GM19351 (cell line): ENCODE measurements around the gene ETV6.
"Not testable (repeated sequence)": the region's sequence is repeated elsewhere in the genome, so short reads cannot be mapped to it uniquely, and the experiment has no call there.

Experiments
- ATAC-seq: cut with Tn5 transposase; IDR thresholded peaks from one replicate; pipeline ENCODE4 v1.9.1; 2021; ENCODE audit warnings: mild to moderate bottlenecking, moderate library complexity; ENCODE audit not compliant: unreplicated experiment

The ETV6 gene

GRCh38 chr12:11666131-11667050 is 16.9 kb downstream of the ETV6 start:
- no peak for ATAC-seq

GRCh38 chr12:11667171-11667570 is 17.7 kb downstream of the ETV6 start:
- no peak for ATAC-seq

GRCh38 chr12:11668611-11669010 is 19.1 kb downstream of the ETV6 start:
- ATAC-seq, result no peak

- ATAC-seq, result no peak
Observed at GRCh38 chr12:11669348-11669747, 19.9 kb downstream of the ETV6 start.

- no peak for ATAC-seq
Observed at GRCh38 chr12:11672256-11673191, 23.1 kb downstream of the ETV6 start.

- no peak for ATAC-seq
Observed at GRCh38 chr12:11673666-11674461, 24.4 kb downstream of the ETV6 start.

GRCh38 chr12:11674894-11675390 is 25.5 kb downstream of the ETV6 start:
- ATAC-seq, result no peak

GRCh38 chr12:11676052-11676451 is 26.6 kb downstream of the ETV6 start:
- ATAC-seq, result no peak

GRCh38 chr12:11677093-11677492 is 27.6 kb downstream of the ETV6 start:
- ATAC-seq, result no peak

GRCh38 chr12:11677752-11678151 is 28.3 kb downstream of the ETV6 start:
- no peak for ATAC-seq

GRCh38 chr12:11678781-11679180 is 29.3 kb downstream of the ETV6 start:
- ATAC-seq, result no peak

GRCh38 chr12:11681207-11681606 is 31.7 kb downstream of the ETV6 start:
- ATAC-seq, result no peak

- not testable (repeated sequence) for ATAC-seq
Observed at GRCh38 chr12:11681695-11682094, 32.2 kb downstream of the ETV6 start.

GRCh38 chr12:11684393-11684792 is 34.9 kb downstream of the ETV6 start:
- no peak for ATAC-seq

- no peak for ATAC-seq
Observed at GRCh38 chr12:11684811-11685210, 35.3 kb downstream of the ETV6 start.

GRCh38 chr12:11685316-11685715 is 35.8 kb downstream of the ETV6 start:
- no peak for ATAC-seq

GRCh38 chr12:11685716-11686115 is 36.2 kb downstream of the ETV6 start:
- no peak for ATAC-seq

- no peak for ATAC-seq
Observed at GRCh38 chr12:11686120-11686519, 36.6 kb downstream of the ETV6 start.

GRCh38 chr12:11687528-11687927 is 38.1 kb downstream of the ETV6 start:
- no peak for ATAC-seq

- ATAC-seq, result no peak
Observed at GRCh38 chr12:11688379-11688778, 38.9 kb downstream of the ETV6 start.

GRCh38 chr12:11688831-11689230 is 39.4 kb downstream of the ETV6 start:
- ATAC-seq, result no peak
